Esophagus squamous epithelium (tissue), 4 donors: ENCODE measurements around the gene MYRFL.

ENCODE experiments used
- CTCF ChIP-seq, 6 experiments: fragments of 450-650 bp in 4 of 6; fragments of 200-600 bp in 2 of 6; sonication (generic) in 2 of 6; IDR thresholded peaks; one replicate each; pipeline ENCODE4 v1.5.1; 2016 to 2019; ENCODE audit warnings: antibody characterized with exemption in 6 of 6, mild to moderate bottlenecking in 4 of 6, moderate library complexity in 4 of 6
- POLR2A ChIP-seq, 4 donors: fragments of 450-650 bp; IDR thresholded peaks; one replicate each; pipeline ENCODE4 v1.6.1; 2017; ENCODE audit warnings: antibody characterized with exemption in 4 of 4, mild to moderate bottlenecking in 4 of 4, moderate library complexity in 3 of 4

DNA sequence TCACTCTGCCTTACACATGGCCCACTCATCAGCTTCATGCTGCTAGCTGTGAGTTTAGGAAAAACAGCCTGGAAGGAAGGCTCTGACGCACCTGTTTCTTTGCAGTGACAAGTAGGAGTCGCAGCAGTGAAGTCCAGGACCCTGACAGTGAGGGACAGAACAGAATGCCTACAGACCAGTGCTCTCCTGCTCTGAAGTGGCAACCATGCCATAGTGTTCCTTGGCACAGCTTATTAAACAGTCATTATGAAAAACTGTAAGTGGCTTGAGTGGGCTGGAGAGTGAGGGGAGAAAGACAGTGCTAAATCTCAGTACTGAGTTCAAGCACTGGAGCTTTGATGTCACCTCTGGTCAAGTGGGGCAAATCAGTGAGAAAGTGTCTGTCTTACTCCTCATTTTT, 61.7 kb downstream of the MYRFL start:
- TF ChIP-seq POLR2A (IDR thresholded peaks at IDR 0.05) (no peak), CTCF (IDR thresholded peaks at IDR 0.05) (no peak)
